Keratinocyte (primary cell): Measurements from ENCODE around the gene PIPOX. TPM values are rescaled to one million over a fixed set of nuclear protein-coding genes. Genes with fewer than 3 reads are reported as not detected.

Experiments used
- DNase-seq: peaks from one replicate; pipeline ENCODE4 v3.0.0-alpha.2; 2011; ENCODE audit warnings: low read depth, missing footprints, low spot score
- FAIRE-seq: peaks from 2 replicates; lab custom pipeline; 2011; peaks lifted over from hg19 to GRCh38; lab: Jason Lieb, UNC
- H2AFZ ChIP-seq: 2 replicates; pipeline ENCODE4 v1.6.0; 2012; ENCODE audit warnings: low read length, control low read depth, inconsistent platforms; ENCODE audit not compliant: control insufficient read depth
- H3K27ac ChIP-seq: 2 replicates; pipeline ENCODE4 v1.5.1; 2011; ENCODE audit warnings: low read length; ENCODE audit not compliant: control insufficient read depth, insufficient read depth
- H3K27me3 ChIP-seq: 3 replicates; pipeline ENCODE4 v1.6.0; 2011; ENCODE audit warnings: low read length; ENCODE audit not compliant: control insufficient read depth, insufficient read depth; ENCODE audit errors: extremely low read depth
- H3K36me3 ChIP-seq, 2 experiments: 2 replicates in 1 of 2; 3 replicates in 1 of 2; pipeline ENCODE4 v1.5.1; 2011; ENCODE audit warnings: low read length in 2 of 2, mild to moderate bottlenecking in 1 of 2; ENCODE audit not compliant: control insufficient read depth in 2 of 2, insufficient read depth in 2 of 2; ENCODE audit errors: extremely low read depth in 1 of 2
- H3K4me1 ChIP-seq: 3 replicates; pipeline ENCODE4 v1.5.1; 2011; ENCODE audit warnings: low read length; ENCODE audit not compliant: control insufficient read depth, insufficient read depth; ENCODE audit errors: extremely low read depth
- H3K4me2 ChIP-seq: 3 replicates; pipeline ENCODE4 v1.6.0; 2011; ENCODE audit warnings: low read depth, low read length; ENCODE audit not compliant: control insufficient read depth, insufficient read depth; ENCODE audit errors: extremely low read depth
- H3K4me3 ChIP-seq, 3 experiments: fragments of 200-600 bp in 1 of 3; sonication (generic) in 1 of 3; 2 replicates in 2 of 3; 3 replicates in 1 of 3; pipeline ENCODE4 v1.5.1; 2011 to 2016; ENCODE audit warnings: low read length in 3 of 3, mild to moderate bottlenecking in 3 of 3, control low read depth in 2 of 3, inconsistent platforms in 1 of 3, low read depth in 1 of 3, mixed read lengths in 1 of 3, mixed run types in 1 of 3, moderate library complexity in 1 of 3; ENCODE audit not compliant: control insufficient read depth in 2 of 3, insufficient read depth in 2 of 3; ENCODE audit errors: extremely low read depth in 1 of 3
- H3K79me2 ChIP-seq: 2 replicates; pipeline ENCODE4 v1.6.0; 2012; ENCODE audit warnings: low read length; ENCODE audit not compliant: control insufficient read depth, insufficient read depth
- H3K9ac ChIP-seq: 3 replicates; pipeline ENCODE4 v1.6.0; 2011; ENCODE audit warnings: low read length; ENCODE audit not compliant: control insufficient read depth, insufficient read depth; ENCODE audit errors: extremely low read depth
- H3K9me1 ChIP-seq: 3 replicates; pipeline ENCODE4 v1.6.0; 2011; ENCODE audit warnings: low read length; ENCODE audit not compliant: control insufficient read depth, insufficient read depth; ENCODE audit errors: extremely low read depth
- H3K9me3 ChIP-seq: 2 replicates; pipeline ENCODE4 v1.5.1; 2012; ENCODE audit warnings: low read depth, low read length; ENCODE audit not compliant: control insufficient read depth
- H4K20me1 ChIP-seq: 3 replicates; pipeline ENCODE4 v1.6.0; 2011; ENCODE audit warnings: low read length; ENCODE audit not compliant: control insufficient read depth, insufficient read depth; ENCODE audit errors: extremely low read depth
- CTCF ChIP-seq, 3 experiments: IDR thresholded peaks in 1 of 3; conservative IDR thresholded peaks in 1 of 3; optimal IDR thresholded peaks in 1 of 3; 2 replicates in 2 of 3; 3 replicates in 1 of 3; pipeline versions ENCODE3 to v1.5.1; 2011; ENCODE audit warnings: low read length in 3 of 3, mild to moderate bottlenecking in 3 of 3, moderate library complexity in 2 of 3, control low read depth in 1 of 3, inconsistent platforms in 1 of 3; ENCODE audit not compliant: insufficient read depth in 2 of 3; ENCODE audit errors: extremely low read depth in 1 of 3
- EZH2 ChIP-seq: IDR thresholded peaks from one replicate; pipeline ENCODE4 v1.6.1; 2012; ENCODE audit warnings: inconsistent platforms, mild to moderate bottlenecking, low read length, moderate library complexity
- dilution Hi-C: fragments of 300-500 bp; cut with MboI; formaldehyde crosslinking; loops from one replicate; pipeline ENCODE4 v1.7.0; 2020; ENCODE audit warnings: low sequenced_read_pairs; ENCODE audit not compliant: extremely low pct_ligation_motif_present
- polyA plus RNA-seq, 5 experiments: library from polyadenylated mRNA; depleted of rRNA in 3 of 5; stranded (reverse) in 3 of 5; stranded (forward) in 1 of 5; unstranded in 1 of 5; fragments of >200 nt; gene quantifications; 1 replicate in 1 of 5; 2 replicates in 3 of 5; 3 replicates in 1 of 5; pipeline versions ENCODE4 v1.2.1 to v1.2.3, GENCODE V29; 2011 to 2012; ENCODE audit warnings: missing spikeins in 2 of 5, low read depth in 1 of 5, low replicate concordance in 1 of 5

Gene PIPOX
- polyA plus RNA-seq, 1 donor (not counting 4 experiments of a cell fraction or from before 2014, with no cell fraction given): not detected

DNA sequence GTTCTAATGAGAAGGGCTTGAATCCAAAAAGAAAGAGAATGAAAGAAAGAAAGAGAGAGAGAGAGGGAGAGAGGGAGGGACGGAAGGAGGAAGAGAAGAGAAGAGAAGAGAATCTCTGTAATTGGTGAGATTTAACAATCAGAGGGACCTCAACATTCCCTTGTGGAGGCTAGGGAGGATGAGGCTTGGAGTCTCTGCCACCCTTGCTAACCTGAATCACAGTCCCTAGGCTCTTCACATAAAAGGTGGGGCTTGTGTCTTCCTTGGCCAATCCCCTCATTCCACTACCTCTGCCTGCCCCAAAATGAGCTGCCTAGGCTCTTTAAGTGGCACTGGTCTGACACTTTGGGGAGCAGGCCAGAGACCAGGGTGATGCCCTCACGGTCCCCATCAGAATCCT, 30.1 kb downstream of the PIPOX start:
- DNase-seq: no peak
- Histone ChIP-seq H3K9me3 (no peaks in the 10 kb centered on the region), H3K4me1 (peaks cover 6% of the 10 kb centered on the region), H3K9me1 (peaks cover 2% of the 10 kb centered on the region), H3K36me3 (peaks cover 2% of the 10 kb centered on the region in 2 experiments), H3K79me2 (no peaks in the 10 kb centered on the region), H4K20me1 (no peaks in the 10 kb centered on the region), H3K4me2 (no peak overlapping the region), H3K4me3 (no peak overlapping the region), H3K27me3 (no peaks in the 10 kb centered on the region), H3K9ac (no peak overlapping the region), H3K27ac (no peak overlapping the region), H2AFZ (no peak overlapping the region)
- FAIRE-seq: no peak
- dilution Hi-C loops: no loop called here
- TF ChIP-seq EZH2 (no peak), CTCF (optimal IDR thresholded peaks at IDR 0.05 in 1 of 3, IDR thresholded peaks at IDR 0.05 in 1 of 3, conservative IDR thresholded peaks at IDR 0.05 in 1 of 3; ENCODE audit: extremely low read depth in 1 of 3, insufficient read depth in 2 of 3, low read length in 3 of 3) (no peak)

DNA sequence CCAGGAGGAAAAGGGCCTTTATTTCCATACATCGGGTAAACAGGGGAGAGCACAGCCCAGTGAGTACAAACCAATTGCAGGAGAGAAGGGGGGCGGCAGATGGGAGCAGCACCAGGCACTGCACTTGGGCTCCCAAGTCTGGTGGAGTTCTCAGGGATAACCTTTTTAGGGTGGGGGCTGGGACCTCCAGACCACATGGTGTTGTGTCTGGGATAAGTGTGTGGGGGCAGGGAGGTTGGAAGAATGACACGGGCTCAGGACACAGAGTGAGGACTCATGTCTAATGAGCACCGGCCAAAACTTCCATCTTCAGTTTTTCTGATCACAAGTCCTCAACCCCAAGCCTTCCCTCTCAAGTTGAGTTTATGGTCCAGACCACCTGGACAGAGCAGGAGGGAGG, 30.6 kb downstream of the PIPOX start:
- peaks cover 2% of the 10 kb centered on the region in 2 experiments for H3K36me3 ChIP-seq
- no peak overlapping the region for H3K4me2 ChIP-seq
- H4K20me1 ChIP-seq: no peaks in the 10 kb centered on the region
- no peak overlapping the region for H3K4me3 ChIP-seq
- no peak overlapping the region for H2AFZ ChIP-seq
- no peaks in the 10 kb centered on the region for H3K9me3 ChIP-seq
- H3K9ac ChIP-seq: no peak overlapping the region
- dilution Hi-C loops: no loop called here
- peaks cover 6% of the 10 kb centered on the region for H3K4me1 ChIP-seq
- no peak for FAIRE-seq
- TF ChIP-seq EZH2: no peak
- TF ChIP-seq CTCF (optimal IDR thresholded peaks at IDR 0.05 in 1 of 3, IDR thresholded peaks at IDR 0.05 in 1 of 3, conservative IDR thresholded peaks at IDR 0.05 in 1 of 3; ENCODE audit: extremely low read depth in 1 of 3, insufficient read depth in 2 of 3, low read length in 3 of 3): no peak
- peaks cover 2% of the 10 kb centered on the region for H3K9me1 ChIP-seq
- no peak overlapping the region for H3K27ac ChIP-seq
- H3K27me3 ChIP-seq: no peaks in the 10 kb centered on the region
- H3K79me2 ChIP-seq: no peaks in the 10 kb centered on the region
- no peak for DNase-seq
